ENCODE measurements around the gene PSTPIP1. TPM values are rescaled to one million over a fixed set of nuclear protein-coding genes. Genes with fewer than 3 reads are reported as not detected.

PSTPIP1 gene
- total RNA-seq, 2 experiments from 2014 or later = 1.5 to 27.4 TPM

- no peak overlapping the region for H3K4me3 ChIP-seq (ENCODE audit: low read depth, low read length, poor library complexity, severe bottlenecking)
- DNase-seq (ENCODE audit: low spot score) = peak; percentile 13
- no peaks in the 10 kb centered on the region for H3K79me2 ChIP-seq (ENCODE audit: insufficient read depth, low read depth, low read length)
- H4K20me1 ChIP-seq (ENCODE audit: insufficient read depth, low read length) = no peaks in the 10 kb centered on the region
- intact Hi-C loops (cut with micrococcal nuclease; ENCODE audit: unreplicated experiment) = loop anchor here (5.0 kb wide), 1 partner anchor 49 kb away; no protein-coding TSS in a partner anchor
- ChIA-PET POLR2A (no interaction called here), CTCF (ENCODE audit: unreplicated experiment) (no interaction called here)
- no peaks in the 10 kb centered on the region for H3K9me3 ChIP-seq (ENCODE audit: low read length)
- BruUV-seq (replicated peaks) = no TSS peak
- H2AFZ ChIP-seq (ENCODE audit: low read length) = no peak overlapping the region
- H3K9me2 ChIP-seq (ENCODE audit: insufficient read depth, low read length) = no peaks in the 10 kb centered on the region
- TF ChIP-seq EZH2phosphoT487 (IDR thresholded peaks at IDR 0.05; ENCODE audit: borderline replicate concordance, low read depth, low read length) = no peak
- TF ChIP-seq, protein P1, sequence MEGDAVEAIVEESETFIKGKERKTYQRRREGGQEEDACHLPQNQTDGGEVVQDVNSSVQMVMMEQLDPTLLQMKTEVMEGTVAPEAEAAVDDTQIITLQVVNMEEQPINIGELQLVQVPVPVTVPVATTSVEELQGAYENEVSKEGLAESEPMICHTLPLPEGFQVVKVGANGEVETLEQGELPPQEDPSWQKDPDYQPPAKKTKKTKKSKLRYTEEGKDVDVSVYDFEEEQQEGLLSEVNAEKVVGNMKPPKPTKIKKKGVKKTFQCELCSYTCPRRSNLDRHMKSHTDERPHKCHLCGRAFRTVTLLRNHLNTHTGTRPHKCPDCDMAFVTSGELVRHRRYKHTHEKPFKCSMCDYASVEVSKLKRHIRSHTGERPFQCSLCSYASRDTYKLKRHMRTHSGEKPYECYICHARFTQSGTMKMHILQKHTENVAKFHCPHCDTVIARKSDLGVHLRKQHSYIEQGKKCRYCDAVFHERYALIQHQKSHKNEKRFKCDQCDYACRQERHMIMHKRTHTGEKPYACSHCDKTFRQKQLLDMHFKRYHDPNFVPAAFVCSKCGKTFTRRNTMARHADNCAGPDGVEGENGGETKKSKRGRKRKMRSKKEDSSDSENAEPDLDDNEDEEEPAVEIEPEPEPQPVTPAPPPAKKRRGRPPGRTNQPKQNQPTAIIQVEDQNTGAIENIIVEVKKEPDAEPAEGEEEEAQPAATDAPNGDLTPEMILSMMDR (conservative IDR thresholded peaks at IDR 0.05; ENCODE audit: low read length) = no peak
- H3K27ac ChIP-seq (ENCODE audit: low read depth, low read length, poor library complexity, severe bottlenecking) = no peak overlapping the region
- H3K36me3 ChIP-seq (ENCODE audit: insufficient read depth, low read length) = no peaks in the 10 kb centered on the region
- peaks cover 18% of the 10 kb centered on the region for H3K4me1 ChIP-seq (ENCODE audit: insufficient read depth, low read length, poor library complexity, severe bottlenecking)
- H3K4me2 ChIP-seq (ENCODE audit: low read length) = no peak overlapping the region
Observed at GRCh38 chr15:77021088-77021481, 26.2 kb downstream of the PSTPIP1 start.

GRCh38 chr15:77021803-77022381 is 27.0 kb downstream of the PSTPIP1 start:
- no peak overlapping the region for H3K27ac ChIP-seq (ENCODE audit: low read depth, low read length, poor library complexity, severe bottlenecking)
- ChIA-PET POLR2A (interaction anchor here (0.7 kb wide), 1 partner anchor 16 kb away, joined by 3 read pairs; no protein-coding TSS in a partner anchor), CTCF (ENCODE audit: unreplicated experiment) (no interaction called here)
- peaks cover 18% of the 10 kb centered on the region for H3K4me1 ChIP-seq (ENCODE audit: insufficient read depth, low read length, poor library complexity, severe bottlenecking)
- no peaks in the 10 kb centered on the region for H3K79me2 ChIP-seq (ENCODE audit: insufficient read depth, low read depth, low read length)
- no peak overlapping the region for H2AFZ ChIP-seq (ENCODE audit: low read length)
- intact Hi-C loops (cut with micrococcal nuclease; ENCODE audit: unreplicated experiment) = loop anchor here (5.0 kb wide), 1 partner anchor 50 kb away; no protein-coding TSS in a partner anchor
- DNase-seq (ENCODE audit: low spot score) = no peak
- TF ChIP-seq, protein P1 (conservative IDR thresholded peaks at IDR 0.05; ENCODE audit: low read length) = no peak
- no peak for TF ChIP-seq EZH2phosphoT487 (IDR thresholded peaks at IDR 0.05; ENCODE audit: borderline replicate concordance, low read depth, low read length)
- no peaks in the 10 kb centered on the region for H3K9me2 ChIP-seq (ENCODE audit: insufficient read depth, low read length)
- H4K20me1 ChIP-seq (ENCODE audit: insufficient read depth, low read length) = no peaks in the 10 kb centered on the region
- H3K4me2 ChIP-seq (ENCODE audit: low read length) = no peak overlapping the region
- no TSS peak for BruUV-seq (replicated peaks)
- no peaks in the 10 kb centered on the region for H3K36me3 ChIP-seq (ENCODE audit: insufficient read depth, low read length)
- H3K4me3 ChIP-seq (ENCODE audit: low read depth, low read length, poor library complexity, severe bottlenecking) = no peak overlapping the region
- H3K9me3 ChIP-seq (ENCODE audit: low read length) = no peaks in the 10 kb centered on the region

Measured in OCI-LY7 (cell line).